CD8-positive, alpha-beta memory T cell (primary cell): Measurements from ENCODE around the gene NTSR2. TPM values are rescaled to one million over a fixed set of nuclear protein-coding genes. Genes with fewer than 3 reads are reported as not detected.
"Not testable (repeated sequence)": the region's sequence is repeated elsewhere in the genome, so short reads cannot be mapped to it uniquely, and the experiment has no call there.

Source experiments
- CTCF ChIA-PET: fragments of 350-600 bp; sonication (Branson Sonifier 250); formaldehyde crosslinking; loops from one replicate; lab custom pipeline; 2021; ENCODE audit warnings: antibody characterized with exemption; lab: Charles Lee
- POLR2A ChIA-PET: fragments of 350-600 bp; sonication (Branson Sonifier 250); formaldehyde crosslinking; loops from one replicate; lab custom pipeline; 2021; ENCODE audit warnings: antibody characterized with exemption; lab: Charles Lee
- DNase-seq, 5 donors: peaks; one replicate each; pipeline versions ENCODE4 v3.0.0 to v3.0.0-alpha.2; 2020 to 2022; ENCODE audit warnings: mixed read lengths in 1 of 5
- H3K27ac ChIP-seq: one replicate; pipeline ENCODE4 v1.7.0; 2013; ENCODE audit warnings: low read depth, mild to moderate bottlenecking, low read length, moderate library complexity
- H3K27me3 ChIP-seq: 2 replicates; pipeline ENCODE4 v1.7.0; 2013; ENCODE audit warnings: low read length, mild to moderate bottlenecking; ENCODE audit not compliant: insufficient read depth, poor library complexity, severe bottlenecking
- H3K36me3 ChIP-seq: 2 replicates; pipeline ENCODE4 v1.7.0; 2013; ENCODE audit warnings: mild to moderate bottlenecking, low read length, moderate library complexity; ENCODE audit not compliant: insufficient read depth
- H3K4me1 ChIP-seq: 2 replicates; pipeline ENCODE4 v1.7.0; 2013; ENCODE audit warnings: mild to moderate bottlenecking, low read length, moderate library complexity; ENCODE audit not compliant: insufficient read depth
- H3K4me3 ChIP-seq: 2 replicates; pipeline ENCODE4 v1.7.0; 2013; ENCODE audit warnings: mild to moderate bottlenecking, low read length
- H3K9me3 ChIP-seq: 2 replicates; pipeline ENCODE4 v1.7.0; 2013; ENCODE audit warnings: mild to moderate bottlenecking, low read length
- H3K27ac Mint-ChIP-seq, 8 donors: one replicate each; pipeline ENCODE4 v1.8.0; 2020 to 2021; ENCODE audit warnings: mixed read lengths in 8 of 8, mild to moderate bottlenecking in 6 of 8, inconsistent platforms in 3 of 8, moderate library complexity in 3 of 8
- H3K27me3 Mint-ChIP-seq, 2 donors: one replicate each; pipeline ENCODE4 v1.8.0; 2020 to 2021; ENCODE audit warnings: mixed read lengths in 2 of 2, mild to moderate bottlenecking in 1 of 2, moderate library complexity in 1 of 2
- H3K36me3 Mint-ChIP-seq, 3 donors: one replicate each; pipeline ENCODE4 v1.8.0; 2020 to 2021; ENCODE audit warnings: mixed read lengths in 3 of 3, inconsistent platforms in 1 of 3, mild to moderate bottlenecking in 1 of 3
- H3K4me1 Mint-ChIP-seq, 3 donors: one replicate each; pipeline ENCODE4 v1.8.0; 2020 to 2021; ENCODE audit warnings: mixed read lengths in 3 of 3, inconsistent platforms in 1 of 3, mild to moderate bottlenecking in 1 of 3
- H3K4me3 Mint-ChIP-seq, 7 donors: one replicate each; pipeline ENCODE4 v1.8.0; 2020 to 2021; ENCODE audit warnings: mixed read lengths in 7 of 7, mild to moderate bottlenecking in 6 of 7, moderate library complexity in 4 of 7, inconsistent platforms in 2 of 7
- H3K9me3 Mint-ChIP-seq, 5 donors: one replicate each; pipeline ENCODE4 v1.8.0; 2020 to 2022; ENCODE audit warnings: mixed read lengths in 5 of 5, mild to moderate bottlenecking in 3 of 5, moderate library complexity in 2 of 5, inconsistent platforms in 1 of 5
- polyA plus RNA-seq: library from polyadenylated mRNA; unstranded; fragments of 300-500 nt; fragmentation: Illumina TruSeq; gene quantifications from one replicate; pipeline ENCODE4 v1.2.3, GENCODE V29; 2021
- total RNA-seq, 2 experiments: library from RNA; stranded (reverse); gene quantifications; one replicate each; pipeline ENCODE4 v1.2.3, GENCODE V29; 2021

NTSR2 gene
- total and polyA plus RNA-seq, 3 experiments from 2014 or later: not detected

GRCh38 chr2:11662882-11663281 lies 7.1 kb downstream of the NTSR2 start:
- H3K4me1 Mint-ChIP-seq: peaks cover 0 to 1% (median 0%) of the 10 kb centered on the region in 3 donors
- H3K27ac ChIP-seq: no peak overlapping the region
- ChIA-PET CTCF (no interaction called here), POLR2A (interaction anchor here (0.6 kb wide), 1 partner anchor 12 kb away, joined by 4 read pairs; no protein-coding TSS in a partner anchor)
- DNase-seq: no peak
- peaks cover 20 to 47% of the 10 kb centered on the region in 2 donors for H3K27me3 Mint-ChIP-seq
- H3K4me3 Mint-ChIP-seq: no peak overlapping the region
- H3K4me1 ChIP-seq: no peaks in the 10 kb centered on the region
- no peaks in the 10 kb centered on the region for H3K9me3 ChIP-seq
- H3K36me3 ChIP-seq: no peaks in the 10 kb centered on the region
- H3K36me3 Mint-ChIP-seq: no peaks in the 10 kb centered on the region
- H3K4me3 ChIP-seq: no peak overlapping the region
- no peak overlapping the region for H3K27ac Mint-ChIP-seq
- H3K9me3 Mint-ChIP-seq: peaks cover 0 to 9% (median 3%) of the 10 kb centered on the region in 5 donors
- H3K27me3 ChIP-seq: no peaks in the 10 kb centered on the region

DNA sequence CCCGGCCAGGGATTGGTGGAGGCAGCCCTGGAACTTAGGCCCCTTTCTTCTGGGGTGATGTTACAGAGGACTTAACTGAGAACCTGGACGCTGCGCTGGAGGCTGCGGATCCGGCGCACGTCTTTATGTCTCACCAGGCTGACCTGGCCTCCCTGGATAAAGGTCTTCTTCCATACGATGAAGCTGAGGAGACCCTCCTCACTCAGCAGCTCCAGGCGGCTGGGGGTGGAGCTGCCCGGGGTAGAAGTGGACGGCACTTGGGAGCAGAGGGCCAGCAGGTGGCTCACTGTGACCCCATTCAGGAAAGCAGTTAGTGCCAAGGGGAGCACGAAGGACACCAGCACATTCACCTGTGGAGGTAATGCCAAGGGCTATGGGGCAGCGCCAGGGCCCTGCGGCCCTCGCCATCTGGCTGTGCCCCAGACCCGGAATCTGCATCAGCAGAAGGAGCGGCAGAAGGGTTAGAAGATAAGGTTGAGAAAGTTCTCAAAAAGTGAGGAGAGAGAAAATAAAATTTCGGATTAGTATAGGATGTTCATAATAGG lies 8.0 kb downstream of the NTSR2 start:
- CTCF ChIA-PET: no interaction called here
- POLR2A ChIA-PET: no interaction called here
- peaks cover 0 to 9% (median 3%) of the 10 kb centered on the region in 5 donors for H3K9me3 Mint-ChIP-seq

DNA sequence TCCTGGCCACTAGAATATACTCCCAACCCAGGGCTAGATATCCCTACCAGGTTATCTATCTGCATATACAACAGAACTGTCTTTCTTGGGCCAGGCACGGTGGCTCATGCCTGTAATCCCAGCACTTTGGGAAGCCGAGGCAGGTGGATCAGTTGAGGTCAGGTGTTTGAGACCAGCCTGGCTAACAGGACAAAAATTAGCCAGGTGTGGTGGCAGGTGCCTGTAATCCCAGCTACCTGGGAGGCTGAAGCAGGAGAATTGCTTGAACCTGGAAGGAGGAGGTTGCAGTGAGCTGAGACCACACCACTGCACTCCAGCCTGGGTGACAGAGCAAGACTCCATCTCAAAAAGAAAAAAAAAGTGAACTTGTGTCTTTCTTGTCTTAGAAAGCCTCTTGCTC lies 9.6 kb downstream of the NTSR2 start:
- H3K4me3 Mint-ChIP-seq, H3K27ac Mint-ChIP-seq, DNase-seq, H3K9me3 Mint-ChIP-seq, H3K27me3 ChIP-seq, H3K9me3 ChIP-seq, POLR2A ChIA-PET, CTCF ChIA-PET, H3K4me1 Mint-ChIP-seq, H3K4me1 ChIP-seq, H3K27ac ChIP-seq, H3K4me3 ChIP-seq, H3K36me3 Mint-ChIP-seq, H3K36me3 ChIP-seq: not testable (repeated sequence)
- peaks cover 22 to 49% of the 10 kb centered on the region in 2 donors for H3K27me3 Mint-ChIP-seq

More for the DNA sequence above, 8.0 kb downstream of the NTSR2 start:
- H3K4me1 Mint-ChIP-seq: peaks cover 0 to 1% (median 0%) of the 10 kb centered on the region in 3 donors
- no peak overlapping the region for H3K27ac Mint-ChIP-seq
- no peaks in the 10 kb centered on the region for H3K9me3 ChIP-seq
- no peak for DNase-seq
- no peak overlapping the region for H3K27ac ChIP-seq
- no peaks in the 10 kb centered on the region for H3K27me3 ChIP-seq
- no peaks in the 10 kb centered on the region for H3K4me1 ChIP-seq
- peaks cover 20 to 47% of the 10 kb centered on the region in 2 donors for H3K27me3 Mint-ChIP-seq
- no peaks in the 10 kb centered on the region for H3K36me3 ChIP-seq
- no peak overlapping the region for H3K4me3 Mint-ChIP-seq
- no peak overlapping the region for H3K4me3 ChIP-seq
- H3K36me3 Mint-ChIP-seq: no peaks in the 10 kb centered on the region

- POLR2A ChIA-PET: no interaction called here
- CTCF ChIA-PET: no interaction called here
- Histone ChIP-seq H3K27ac (no peak overlapping the region), H3K9me3 (no peaks in the 10 kb centered on the region), H3K36me3 (no peaks in the 10 kb centered on the region), H3K4me1 (no peaks in the 10 kb centered on the region), H3K27me3 (no peaks in the 10 kb centered on the region), H3K4me3 (no peak overlapping the region)
- no peak overlapping the region for H3K4me3 Mint-ChIP-seq
- H3K9me3 Mint-ChIP-seq: peaks cover 0 to 9% (median 3%) of the 10 kb centered on the region in 5 donors
- no peaks in the 10 kb centered on the region for H3K4me1 Mint-ChIP-seq
- no peak for DNase-seq
- no peak overlapping the region for H3K27ac Mint-ChIP-seq
- no peaks in the 10 kb centered on the region for H3K36me3 Mint-ChIP-seq
- peaks cover 22 to 50% of the 10 kb centered on the region in 2 donors for H3K27me3 Mint-ChIP-seq
Measured at GRCh38 chr2:11659851-11660250, 10.1 kb downstream of the NTSR2 start.

DNA sequence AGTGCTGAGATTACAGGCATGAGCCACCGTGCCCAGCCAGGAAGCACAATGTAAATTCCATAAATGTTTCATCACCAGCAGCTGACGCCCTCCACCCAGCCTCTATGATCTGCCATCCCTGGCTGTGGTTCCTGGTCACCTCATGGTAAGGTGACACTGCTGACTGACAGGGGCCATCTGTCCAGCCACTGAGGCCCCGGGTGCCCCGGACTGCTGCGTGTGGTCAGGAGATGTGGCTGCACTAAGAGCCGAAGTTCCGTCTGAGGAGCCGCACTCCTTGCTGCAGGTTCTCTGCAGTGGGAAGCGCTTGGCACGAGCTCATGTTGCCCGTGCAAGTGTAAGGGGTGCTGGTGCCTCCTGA lies 10.9 kb downstream of the NTSR2 start:
- H3K36me3 ChIP-seq: no peaks in the 10 kb centered on the region
- Mint-ChIP-seq H3K27me3 (peaks cover 22 to 53% of the 10 kb centered on the region in 2 donors), H3K4me3 (no peak overlapping the region), H3K36me3 (no peaks in the 10 kb centered on the region), H3K9me3 (peaks cover 0 to 9% (median 3%) of the 10 kb centered on the region in 5 donors), H3K27ac (no peak overlapping the region), H3K4me1 (no peaks in the 10 kb centered on the region)
- DNase-seq: no peak
- no peak overlapping the region for H3K27ac ChIP-seq
- ChIA-PET CTCF (no interaction called here), POLR2A (no interaction called here)
- H3K4me3 ChIP-seq: no peak overlapping the region
- H3K9me3 ChIP-seq: no peaks in the 10 kb centered on the region
- H3K27me3 ChIP-seq: no peaks in the 10 kb centered on the region
- H3K4me1 ChIP-seq: no peaks in the 10 kb centered on the region

GRCh38 chr2:11658208-11659114 lies 11.5 kb downstream of the NTSR2 start:
- H3K4me1 Mint-ChIP-seq: no peaks in the 10 kb centered on the region
- H3K4me1 ChIP-seq: no peaks in the 10 kb centered on the region
- no peak overlapping the region for H3K4me3 Mint-ChIP-seq

DNA sequence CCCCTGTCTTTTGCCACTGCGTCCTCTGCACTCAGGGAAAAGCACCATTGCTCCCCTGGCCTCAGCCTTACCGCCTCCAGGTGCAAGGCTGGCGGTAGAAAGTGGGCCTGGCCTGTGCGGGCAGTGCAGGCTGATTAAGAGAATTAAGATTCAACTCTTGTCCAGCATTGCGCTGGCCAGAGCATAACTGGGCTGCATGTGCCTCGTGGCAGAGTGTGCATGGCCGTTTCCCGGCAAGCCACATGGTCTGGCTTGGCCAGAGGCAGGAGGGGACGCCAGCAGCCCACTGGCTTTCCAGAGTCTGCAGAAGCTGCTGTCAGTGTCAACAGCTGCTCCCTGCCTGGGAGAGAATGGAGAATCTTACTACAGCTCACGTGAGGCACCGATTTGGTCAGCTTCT lies 12.3 kb downstream of the NTSR2 start:
- no peak overlapping the region for H3K27ac ChIP-seq
- H3K9me3 Mint-ChIP-seq: peaks cover 0 to 6% (median under 1%) of the 10 kb centered on the region in 5 donors
- DNase-seq: no peak
- no peaks in the 10 kb centered on the region for H3K4me1 ChIP-seq
- ChIA-PET POLR2A (no interaction called here), CTCF (no interaction called here)
- H3K36me3 ChIP-seq: no peaks in the 10 kb centered on the region
- no peaks in the 10 kb centered on the region for H3K9me3 ChIP-seq
- no peak overlapping the region for H3K4me3 ChIP-seq
- H3K4me1 Mint-ChIP-seq: no peaks in the 10 kb centered on the region
- H3K36me3 Mint-ChIP-seq: no peaks in the 10 kb centered on the region
- no peak overlapping the region for H3K4me3 Mint-ChIP-seq
- H3K27ac Mint-ChIP-seq: no peak overlapping the region
- H3K27me3 ChIP-seq: no peaks in the 10 kb centered on the region
- peaks cover 20 to 51% of the 10 kb centered on the region in 2 donors for H3K27me3 Mint-ChIP-seq

More at GRCh38 chr2:11658208-11659114, 11.5 kb downstream of the NTSR2 start:
- Mint-ChIP-seq H3K36me3 (no peaks in the 10 kb centered on the region), H3K27me3 (peaks cover 20 to 53% of the 10 kb centered on the region in 2 donors), H3K9me3 (peaks cover 0 to 9% (median 3%) of the 10 kb centered on the region in 5 donors), H3K27ac (no peak overlapping the region)
- Histone ChIP-seq H3K27ac (no peak overlapping the region), H3K9me3 (no peaks in the 10 kb centered on the region), H3K27me3 (no peaks in the 10 kb centered on the region), H3K36me3 (no peaks in the 10 kb centered on the region), H3K4me3 (no peak overlapping the region)
- DNase-seq: no peak
- POLR2A ChIA-PET: no interaction called here
- CTCF ChIA-PET: no interaction called here

DNA sequence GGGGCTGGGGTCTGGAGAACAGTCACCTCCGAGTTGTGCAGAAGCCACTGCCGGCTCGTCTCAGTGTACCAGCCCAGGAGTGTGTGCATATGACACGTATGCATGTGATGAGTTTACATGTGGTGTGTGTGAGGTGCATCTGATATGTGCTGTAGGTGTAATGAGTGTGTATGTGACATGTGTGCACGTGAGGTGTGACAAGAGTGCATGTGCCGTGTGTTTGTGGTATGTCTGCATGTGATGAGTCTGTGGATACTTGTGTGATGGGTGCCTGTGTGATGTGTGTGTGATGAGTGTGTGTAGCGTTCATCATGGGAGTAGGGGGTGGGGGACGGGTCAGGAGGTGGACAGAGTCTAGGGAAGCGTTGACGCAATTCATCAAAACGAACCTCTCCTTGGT lies 12.8 kb downstream of the NTSR2 start:
- Histone ChIP-seq H3K27me3 (no peaks in the 10 kb centered on the region), H3K36me3 (no peaks in the 10 kb centered on the region), H3K4me3 (no peak overlapping the region), H3K27ac (no peak overlapping the region), H3K9me3 (no peaks in the 10 kb centered on the region), H3K4me1 (no peaks in the 10 kb centered on the region)
- peaks cover 0 to 4% (median 0%) of the 10 kb centered on the region in 5 donors for H3K9me3 Mint-ChIP-seq
- no peak for DNase-seq
- H3K36me3 Mint-ChIP-seq: no peaks in the 10 kb centered on the region
- H3K4me3 Mint-ChIP-seq: no peak overlapping the region
- H3K27me3 Mint-ChIP-seq: peaks cover 17 to 46% of the 10 kb centered on the region in 2 donors
- ChIA-PET CTCF (no interaction called here), POLR2A (no interaction called here)
- no peak overlapping the region for H3K27ac Mint-ChIP-seq
- no peaks in the 10 kb centered on the region for H3K4me1 Mint-ChIP-seq
